Liver (tissue), 3 donors: Measurements from ENCODE around the gene NUDT5.

ENCODE experiments used
- CTCF ChIP-seq: fragments of 150-350 bp; IDR thresholded peaks from 2 replicates; pipeline ENCODE4 v1.5.1; 2017; ENCODE audit warnings: improper control_type of control experiment, low read depth, low read length; ENCODE audit not compliant: missing input control
- EGR1 ChIP-seq, 2 donors: IDR thresholded peaks; 2 replicates each; pipeline ENCODE4 v1.6.1; 2016 to 2018; ENCODE audit warnings: antibody characterized with exemption in 2 of 2, low read depth in 2 of 2
- GABPA ChIP-seq, 2 donors: IDR thresholded peaks in 1 of 2; conservative IDR thresholded peaks in 1 of 2; 2 replicates each; pipeline ENCODE4 v1.6.1; 2016; ENCODE audit warnings: antibody characterized with exemption in 2 of 2, mild to moderate bottlenecking in 1 of 2, moderate library complexity in 1 of 2
- HNF4A ChIP-seq, 2 donors: conservative IDR thresholded peaks; 2 replicates each; pipeline ENCODE4 v1.6.1; 2016; ENCODE audit warnings: antibody characterized with exemption in 2 of 2, mild to moderate bottlenecking in 2 of 2
- HNF4G ChIP-seq: IDR thresholded peaks from 2 replicates; pipeline ENCODE4 v1.6.1; 2016; ENCODE audit warnings: antibody characterized with exemption
- JUND ChIP-seq, 2 donors: IDR thresholded peaks; 2 replicates each; pipeline ENCODE4 v1.6.1; 2016; ENCODE audit warnings: antibody characterized with exemption in 2 of 2
- MAX ChIP-seq: IDR thresholded peaks from 2 replicates; pipeline ENCODE4 v1.6.1; 2016; ENCODE audit warnings: antibody characterized with exemption
- RAD21 ChIP-seq, 2 donors: IDR thresholded peaks; 2 replicates each; pipeline ENCODE4 v1.6.1; 2016; ENCODE audit warnings: antibody characterized with exemption in 2 of 2, mild to moderate bottlenecking in 2 of 2
- REST ChIP-seq: IDR thresholded peaks from 2 replicates; pipeline ENCODE4 v1.6.1; 2016; ENCODE audit warnings: antibody characterized with exemption, mild to moderate bottlenecking
- RXRA ChIP-seq, 2 donors: IDR thresholded peaks; 2 replicates each; pipeline ENCODE4 v1.6.1; 2017 to 2018; ENCODE audit warnings: antibody characterized with exemption in 2 of 2, mild to moderate bottlenecking in 1 of 2
- SP1 ChIP-seq: IDR thresholded peaks from 2 replicates; pipeline ENCODE4 v1.6.1; 2018; ENCODE audit warnings: antibody characterized with exemption, mild to moderate bottlenecking
- TAF1 ChIP-seq: conservative IDR thresholded peaks from 2 replicates; pipeline ENCODE4 v1.6.1; 2016; ENCODE audit warnings: antibody characterized with exemption, mild to moderate bottlenecking
- ZBTB33 ChIP-seq: IDR thresholded peaks from 2 replicates; pipeline ENCODE4 v1.6.1; 2016; ENCODE audit warnings: antibody characterized with exemption
- donor health status: healthy.
- donor health status: healthy.

- no peak for TF ChIP-seq CTCF
- TF ChIP-seq MAX = no peak
- TF ChIP-seq SP1 = no peak
- TF ChIP-seq TAF1 = no peak
- no peak for TF ChIP-seq RAD21 (IDR thresholded peaks at IDR 0.05)
- TF ChIP-seq EGR1 (IDR thresholded peaks at IDR 0.05; ENCODE audit: low read depth in 2 of 2) = no peak
- no peak for TF ChIP-seq ZBTB33
- TF ChIP-seq JUND (IDR thresholded peaks at IDR 0.05) = no peak
- TF ChIP-seq RXRA (IDR thresholded peaks at IDR 0.05) = no peak
- TF ChIP-seq REST = no peak
- TF ChIP-seq GABPA (IDR thresholded peaks at IDR 0.05 in 1 of 2, conservative IDR thresholded peaks at IDR 0.05 in 1 of 2) = no peak
- no peak for TF ChIP-seq HNF4A (conservative IDR thresholded peaks at IDR 0.05)
- no peak for TF ChIP-seq HNF4G
Measured at GRCh38 chr10:12195281-12195602, 449 bp downstream of the NUDT5 start.
